HG02763 (cell line): ENCODE results near the gene SUSD3.

Source experiments
- ATAC-seq: cut with Tn5 transposase; IDR thresholded peaks from one replicate; pipeline ENCODE4 v1.9.1; 2021; ENCODE audit warnings: mild to moderate bottlenecking, moderate library complexity; ENCODE audit not compliant: unreplicated experiment

The SUSD3 gene

GRCh38 chr9:93134015-93134739 is 75.7 kb downstream of the SUSD3 start, which contains the start of gene NINJ1:
Gene NINJ1 (minus strand): TSS chr9:93134251. CDS start chr9:93134217, 34 bp downstream.
- peak; percentile 74 for ATAC-seq
